NCI-H2081 treated with DMSO at 0.1 percent for 48 hours (cell line): Measurements from ENCODE around the gene MAP7.
"Not testable (repeated sequence)": the region's sequence is repeated elsewhere in the genome, so short reads cannot be mapped to it uniquely, and the experiment has no call there.

Source experiments
- DNase-seq: peaks from one replicate; lab custom pipeline; 2025; lab: John Stamatoyannopoulos, UW

The MAP7 gene

GRCh38 chr6:136502786-136503185 lies 47.4 kb downstream of the MAP7 start:
- DNase-seq = no peak

DNA sequence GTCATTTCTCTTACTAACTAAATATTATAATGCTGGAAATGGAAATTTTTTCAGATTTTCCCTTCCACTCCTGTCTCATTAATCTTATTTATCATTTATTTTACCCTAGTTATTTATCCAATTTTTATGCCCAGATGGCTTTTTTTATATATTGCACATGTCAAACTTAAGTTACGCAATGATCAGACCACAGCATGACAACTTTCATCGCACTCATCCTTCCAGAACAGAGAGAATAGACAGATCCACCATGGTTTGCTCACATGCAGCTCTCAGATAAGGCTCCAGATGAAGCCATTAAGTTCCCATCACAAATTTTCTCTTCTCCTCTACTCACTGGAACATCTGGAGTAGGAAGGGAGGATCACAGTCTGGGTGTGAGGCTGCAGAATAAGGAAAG lies 48.7 kb downstream of the MAP7 start:
- no peak for DNase-seq

GRCh38 chr6:136501096-136501495 lies 49.1 kb downstream of the MAP7 start:
- DNase-seq = no peak

DNA sequence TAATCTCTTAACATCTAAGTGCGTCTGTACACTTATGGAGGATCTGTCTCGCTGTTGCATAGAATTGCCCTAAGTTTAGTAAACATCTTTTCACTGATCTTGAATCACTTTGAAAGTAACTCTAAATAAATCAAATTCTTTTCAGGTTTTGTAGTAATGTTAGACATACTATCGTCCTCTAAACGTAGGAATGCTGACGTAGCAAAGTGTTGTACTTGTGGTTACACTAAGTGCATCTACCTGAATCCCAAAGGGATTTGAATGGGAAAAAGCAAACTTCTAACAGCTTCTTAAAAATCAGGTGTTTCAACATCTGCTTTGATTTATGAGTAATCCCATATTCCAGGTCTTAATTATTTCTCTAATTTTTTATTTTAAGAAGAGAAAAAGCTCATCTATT lies 49.8 kb downstream of the MAP7 start:
- DNase-seq = no peak

GRCh38 chr6:136499370-136499769 lies 50.9 kb downstream of the MAP7 start:
- no peak for DNase-seq

DNA sequence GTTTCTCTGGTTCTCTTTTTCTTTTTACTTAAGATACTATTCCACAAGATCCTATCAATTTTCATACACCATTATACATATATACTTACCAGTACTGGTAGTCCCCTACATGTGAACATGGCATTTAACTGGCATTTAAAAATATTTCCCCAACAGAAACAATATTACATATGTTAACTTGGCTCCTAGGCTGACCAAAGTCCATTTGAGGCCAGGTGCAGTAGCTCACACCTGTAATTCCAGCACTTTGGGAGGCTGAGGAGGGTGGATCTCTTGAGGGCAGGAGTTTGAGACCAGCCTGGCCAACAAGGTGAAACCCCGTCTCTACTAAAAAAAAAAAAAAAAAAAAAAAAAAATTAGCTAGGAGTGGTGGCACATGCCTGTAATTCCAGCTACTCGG lies 53.8 kb downstream of the MAP7 start:
- DNase-seq = not testable (repeated sequence)

- DNase-seq = no peak
These were observed 55.5 kb downstream of the MAP7 start for GRCh38 chr6:136494710-136495109.

GRCh38 chr6:136494059-136494458 lies 56.2 kb downstream of the MAP7 start:
- no peak for DNase-seq

DNA sequence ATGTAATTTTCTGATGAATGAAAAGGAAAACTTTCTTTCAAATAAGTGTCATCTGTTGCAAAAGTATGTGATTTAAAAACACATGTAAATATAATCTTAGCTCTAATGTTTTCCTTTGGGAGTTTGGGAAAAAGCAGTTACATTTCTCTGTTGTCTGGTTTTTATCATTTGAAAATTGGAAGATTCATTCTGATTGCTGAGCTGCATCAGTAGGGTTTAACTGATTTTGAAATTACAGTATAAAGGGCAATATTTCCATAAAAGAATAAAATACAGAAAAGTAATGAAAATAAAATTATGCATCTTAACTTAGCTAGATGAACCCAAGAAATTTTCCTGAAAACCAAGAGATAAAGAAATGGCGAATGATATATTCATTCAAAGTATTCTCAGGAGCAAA lies 57.8 kb downstream of the MAP7 start:
- DNase-seq = no peak

DNA sequence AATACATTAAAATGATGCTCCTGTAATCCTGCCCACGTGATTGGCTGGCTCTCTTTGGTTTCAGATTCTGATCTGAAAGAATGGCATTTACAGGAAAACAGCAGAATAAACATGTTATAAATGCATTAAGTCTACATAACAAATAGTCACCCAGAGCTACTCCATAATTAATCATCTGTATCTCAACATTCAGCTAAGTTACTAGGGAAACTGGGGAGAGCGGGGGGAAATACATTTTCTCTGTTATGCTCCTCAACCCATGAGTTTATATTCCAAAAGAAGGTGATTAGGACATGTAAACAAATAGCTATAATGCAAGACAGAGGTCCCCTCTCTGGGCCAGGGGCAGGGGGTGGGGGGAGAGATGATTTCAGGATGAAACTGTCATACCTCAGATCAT lies 58.5 kb downstream of the MAP7 start:
- no peak for DNase-seq

DNA sequence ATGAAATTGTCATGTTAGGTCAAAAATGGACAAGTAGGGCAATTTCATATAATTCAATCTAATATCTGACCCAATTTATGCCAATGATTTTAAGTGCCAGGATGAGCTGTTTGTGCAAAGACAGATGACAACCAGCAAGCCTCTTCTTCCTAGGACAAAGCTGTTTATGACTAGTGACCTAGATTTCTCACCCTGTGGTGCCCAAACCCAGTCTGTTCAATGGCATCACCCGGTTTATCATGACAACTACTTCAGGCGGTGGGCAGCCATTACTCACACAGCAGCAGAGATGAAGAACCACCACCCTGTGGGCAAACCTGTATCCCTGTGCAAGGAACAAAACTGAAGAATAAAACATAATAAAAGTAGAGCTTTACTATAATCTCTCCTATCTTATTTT lies 59.0 kb downstream of the MAP7 start:
- no peak for DNase-seq

- not testable (repeated sequence) for DNase-seq
These were observed 60.6 kb downstream of the MAP7 start for GRCh38 chr6:136489689-136490033.

- no peak for DNase-seq
These were observed 62.3 kb downstream of the MAP7 start for GRCh38 chr6:136487759-136488425.

- no peak for DNase-seq
These were observed 63.9 kb downstream of the MAP7 start for GRCh38 chr6:136486357-136486756.

DNA sequence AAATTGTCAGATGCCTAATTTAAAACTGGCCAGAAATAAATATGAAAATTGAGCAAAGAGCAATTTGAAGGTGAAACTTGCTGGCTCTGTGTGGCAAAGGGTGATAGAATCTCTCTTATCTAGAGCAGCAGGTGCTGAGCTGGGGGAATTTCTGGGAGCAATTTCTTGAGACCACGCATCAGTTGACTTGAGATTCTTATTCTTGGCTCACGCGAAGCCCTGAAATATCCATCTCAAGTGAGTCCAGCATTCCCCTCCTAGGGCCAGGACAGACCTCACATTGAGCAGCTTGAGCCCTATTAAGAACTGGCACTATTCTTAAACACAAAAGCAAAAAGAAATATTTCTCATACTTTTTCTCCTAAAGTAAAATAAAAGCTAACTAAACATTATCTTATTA lies 66.3 kb downstream of the MAP7 start:
- DNase-seq = no peak

- DNase-seq = not testable (repeated sequence)
These were observed 67.2 kb downstream of the MAP7 start for GRCh38 chr6:136483005-136483404.

DNA sequence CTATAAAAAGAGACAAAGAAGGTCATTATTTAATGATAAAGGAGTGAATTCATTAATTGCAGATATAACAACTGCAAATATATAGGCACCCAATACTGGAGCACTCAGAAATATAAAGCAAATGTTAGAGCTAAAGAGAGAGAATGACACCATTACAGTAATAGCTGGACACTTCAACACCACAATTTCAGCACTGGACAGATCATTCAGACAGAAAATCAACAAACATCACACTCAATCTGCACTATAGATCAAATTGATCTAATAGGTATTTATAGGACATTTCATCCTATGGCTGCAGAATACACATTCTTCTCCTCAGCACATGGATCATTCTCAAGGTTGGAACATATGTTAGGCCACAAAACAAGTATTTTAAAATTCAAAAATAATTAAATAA lies 72.7 kb downstream of the MAP7 start:
- DNase-seq = no peak

DNA sequence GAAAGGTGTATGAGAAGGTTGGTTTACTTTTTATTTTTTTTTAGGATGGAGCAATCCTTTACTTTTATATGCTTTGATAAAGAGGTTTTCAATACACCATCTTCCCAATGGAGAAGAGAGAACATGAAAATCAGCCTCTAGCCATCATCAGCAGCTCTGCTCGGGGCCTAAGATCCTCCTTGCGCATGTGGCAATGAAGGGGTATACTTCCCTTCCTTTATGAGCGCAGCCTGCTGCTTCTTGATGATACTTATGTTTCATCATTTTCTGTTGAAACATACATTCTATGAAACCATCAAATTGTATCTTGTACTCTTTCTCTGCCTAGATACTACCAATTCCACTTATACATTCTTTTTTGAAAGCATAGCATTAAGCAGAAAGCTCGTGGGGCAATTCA lies 74.5 kb downstream of the MAP7 start:
- no peak for DNase-seq

- no peak for DNase-seq
These were observed 76.0 kb downstream of the MAP7 start for GRCh38 chr6:136474241-136474640.

GRCh38 chr6:136471922-136472321 lies 78.3 kb downstream of the MAP7 start:
- no peak for DNase-seq

DNA sequence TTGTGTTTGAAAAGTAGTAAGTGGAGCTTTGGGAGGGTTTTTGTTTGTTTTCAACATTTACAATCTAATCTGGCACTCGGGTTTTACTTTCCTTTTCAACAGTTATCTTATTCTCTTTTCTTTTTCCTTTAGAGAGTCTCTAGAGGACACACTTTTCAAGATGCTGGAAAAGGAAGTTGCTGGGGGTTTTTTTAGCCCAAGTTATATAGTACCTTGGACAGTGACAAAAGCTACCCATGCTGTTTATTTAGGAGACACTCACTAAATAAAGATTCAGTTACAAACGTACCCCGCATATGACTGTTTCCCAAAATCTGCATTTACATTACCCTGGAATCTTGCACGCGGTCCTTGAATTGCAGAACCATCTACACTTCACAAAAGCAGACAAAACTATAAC lies 78.8 kb downstream of the MAP7 start:
- no peak for DNase-seq

GRCh38 chr6:136470044-136470443 lies 80.2 kb downstream of the MAP7 start:
- DNase-seq = no peak

DNA sequence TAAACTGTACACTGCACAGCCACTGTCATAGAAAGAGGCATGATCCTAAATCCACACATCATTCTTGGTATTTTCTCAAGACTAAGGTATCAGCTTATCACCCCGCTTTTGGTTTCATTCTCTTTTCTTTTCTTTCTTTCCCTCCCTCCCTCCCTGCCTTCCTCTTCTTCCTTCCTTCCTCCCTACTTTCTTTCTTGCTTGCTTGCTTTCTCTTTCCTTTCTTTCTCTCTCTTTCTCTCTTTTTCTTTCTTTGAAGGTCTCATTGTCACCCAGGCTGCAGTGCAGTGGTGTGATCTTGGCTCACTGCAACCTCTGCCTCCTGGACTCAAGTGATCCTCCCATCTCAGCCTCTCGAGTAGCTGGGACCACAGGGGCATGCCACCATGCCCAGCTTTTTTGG lies 81.1 kb downstream of the MAP7 start:
- no peak for DNase-seq

GRCh38 chr6:136468711-136469110 lies 81.5 kb downstream of the MAP7 start:
- no peak for DNase-seq

DNA sequence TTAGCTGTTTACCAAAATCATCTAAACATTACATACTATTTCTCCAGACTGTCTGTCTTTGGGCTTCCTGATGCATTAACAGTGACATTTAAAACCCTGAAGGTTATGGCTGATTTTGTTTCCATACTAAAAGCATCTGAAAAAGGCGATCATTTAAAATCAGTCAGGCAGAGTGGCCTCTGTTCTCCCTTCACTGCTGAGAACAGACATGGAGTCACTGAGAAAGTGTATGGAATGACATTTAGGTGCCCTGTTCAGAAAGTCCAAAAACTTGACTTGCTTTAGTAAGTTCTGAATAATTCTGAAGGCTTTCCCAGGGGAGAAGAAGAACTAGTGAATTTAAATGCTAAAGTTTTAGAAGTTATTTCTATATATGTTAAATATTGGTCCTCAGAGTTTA lies 83.0 kb downstream of the MAP7 start:
- no peak for DNase-seq
